IMR-90 (cell line): ENCODE measurements around the gene NEMF. TPM values are rescaled to one million over a fixed set of nuclear protein-coding genes. Genes with fewer than 3 reads are reported as not detected.

Experiments
- ATAC-seq: fragments of 200-7000 bp; cut with Tn5 transposase; 2 replicates; pipeline ENCODE4 v1.9.1; 2020; ENCODE audit warnings: low read depth, mild to moderate bottlenecking, moderate library complexity
- BruUV-seq: library from RNA; stranded (reverse); fragments of 400-500 nt; replicated peaks from 2 replicates; lab custom pipeline; 2021; lab: Mats Ljungman, UMichigan
- CTCF ChIA-PET: fragments of 300-600 bp; formaldehyde crosslinking; extraction: SDS; loops from one replicate; lab custom pipeline; 2021; ENCODE audit warnings: antibody characterized with exemption; lab: Yijun Ruan, JAX
- POLR2A ChIA-PET: fragments of 300-600 bp; sonication (Branson Sonifier 250); formaldehyde crosslinking; loops from one replicate; lab custom pipeline; 2022; ENCODE audit warnings: antibody characterized with exemption; ENCODE audit not compliant: unreplicated experiment; lab: Charles Lee
- DNase-seq: peaks from one replicate; pipeline ENCODE4 v3.0.0; 2013
- H2AFZ ChIP-seq: replicated peaks from 2 replicates; pipeline ENCODE3; 2013; ENCODE audit warnings: low read length, mild to moderate bottlenecking; ENCODE audit not compliant: poor library complexity
- H2AK5ac ChIP-seq: 2 replicates; pipeline ENCODE4 v1.6.1; 2013; ENCODE audit warnings: low read depth, low read length, inconsistent platforms
- H2AK9ac ChIP-seq: replicated peaks from 2 replicates; pipeline ENCODE3; 2013; ENCODE audit warnings: mild to moderate bottlenecking, low read depth, low read length, moderate library complexity; ENCODE audit not compliant: poor library complexity
- H2BK120ac ChIP-seq: 2 replicates; pipeline ENCODE4 v1.6.1; 2013; ENCODE audit warnings: low read depth, low read length, inconsistent platforms
- H2BK15ac ChIP-seq: 3 replicates; pipeline ENCODE4 v1.6.1; 2013; ENCODE audit warnings: low read depth, low read length, inconsistent platforms
- H2BK20ac ChIP-seq: 2 replicates; pipeline ENCODE4 v1.6.1; 2013; ENCODE audit warnings: low read depth, mild to moderate bottlenecking, inconsistent platforms, low read length, moderate library complexity
- H2BK5ac ChIP-seq: 2 replicates; pipeline ENCODE4 v1.6.1; 2013; ENCODE audit warnings: mild to moderate bottlenecking, low read depth, low read length, inconsistent platforms; ENCODE audit not compliant: poor library complexity, severe bottlenecking
- H3K14ac ChIP-seq: replicated peaks from 2 replicates; pipeline ENCODE4 v1.6.1; 2013; ENCODE audit warnings: low read depth, low read length, inconsistent platforms
- H3K18ac ChIP-seq: 2 replicates; pipeline ENCODE4 v1.6.1; 2013; ENCODE audit warnings: low read depth, low read length, control low read depth
- H3K23ac ChIP-seq: 2 replicates; pipeline ENCODE4 v1.6.1; 2013; ENCODE audit warnings: low read depth, low read length, inconsistent platforms
- H3K27ac ChIP-seq: 2 replicates; pipeline ENCODE4 v1.5.1; 2013; ENCODE audit warnings: mild to moderate bottlenecking, control low read depth, low read length; ENCODE audit not compliant: insufficient read depth
- H3K27me3 ChIP-seq: 2 replicates; pipeline ENCODE4 v1.6.1; 2013; ENCODE audit warnings: low read length; ENCODE audit not compliant: control insufficient read depth, insufficient read depth
- H3K36me3 ChIP-seq: 2 replicates; pipeline ENCODE4 v1.6.1; 2013; ENCODE audit warnings: low read length, mixed read lengths; ENCODE audit not compliant: control insufficient read depth, insufficient read depth
- H3K4ac ChIP-seq: 2 replicates; pipeline ENCODE4 v1.6.1; 2013; ENCODE audit warnings: low read depth, low read length, inconsistent platforms
- H3K4me1 ChIP-seq: 2 replicates; pipeline ENCODE4 v1.6.1; 2013; ENCODE audit warnings: low read length, mixed read lengths; ENCODE audit not compliant: control insufficient read depth, insufficient read depth
- H3K4me2 ChIP-seq: 2 replicates; pipeline ENCODE4 v1.6.1; 2013; ENCODE audit warnings: low read depth, mild to moderate bottlenecking, control low read depth, low read length, moderate library complexity
- H3K4me3 ChIP-seq: 2 replicates; pipeline ENCODE4 v1.5.1; 2013; ENCODE audit warnings: low read depth, mild to moderate bottlenecking, control low read depth, low read length, moderate library complexity; ENCODE audit not compliant: insufficient read depth
- H3K56ac ChIP-seq: 2 replicates; pipeline ENCODE4 v1.6.1; 2013; ENCODE audit warnings: low read length, inconsistent platforms; ENCODE audit not compliant: insufficient read depth; ENCODE audit errors: extremely low read depth
- H3K79me1 ChIP-seq, 2 experiments: 2 replicates each; pipeline ENCODE4 v1.6.1; 2013; ENCODE audit warnings: low read length in 2 of 2, inconsistent platforms in 1 of 2, low read depth in 1 of 2
- H3K9ac ChIP-seq: 2 replicates; pipeline ENCODE4 v1.6.1; 2013; ENCODE audit warnings: low read depth, low read length, control low read depth
- H3K9me1 ChIP-seq: 2 replicates; pipeline ENCODE4 v1.6.1; 2013; ENCODE audit warnings: low read length, inconsistent platforms; ENCODE audit not compliant: insufficient read depth
- H3K9me3 ChIP-seq: 2 replicates; pipeline ENCODE4 v1.6.1; 2013; ENCODE audit warnings: low read length; ENCODE audit not compliant: control insufficient read depth, insufficient read depth
- H4K20me1 ChIP-seq: 2 replicates; pipeline ENCODE4 v1.6.1; 2013; ENCODE audit warnings: low read length, inconsistent platforms; ENCODE audit not compliant: insufficient read depth
- H4K5ac ChIP-seq: 2 replicates; pipeline ENCODE4 v1.6.1; 2013; ENCODE audit warnings: mild to moderate bottlenecking, low read depth, low read length, control low read depth
- H4K8ac ChIP-seq, 2 experiments: 2 replicates each; pipeline ENCODE4 v1.6.1; 2013; ENCODE audit warnings: low read depth in 2 of 2, low read length in 2 of 2, control low read depth in 1 of 2, inconsistent platforms in 1 of 2
- H4K91ac ChIP-seq: 2 replicates; pipeline ENCODE4 v1.6.1; 2013; ENCODE audit warnings: low read depth, low read length, inconsistent platforms; ENCODE audit not compliant: insufficient read depth
- BHLHE40 ChIP-seq: fragments of 150-350 bp; IDR thresholded peaks from 2 replicates; pipeline ENCODE4 v1.6.1; 2016; ENCODE audit warnings: mild to moderate bottlenecking, low read depth, low read length
- CEBPB ChIP-seq: IDR thresholded peaks from 2 replicates; pipeline ENCODE4 v1.6.1; 2012; ENCODE audit warnings: low read depth, low read length, improper control_type of control experiment
- FOS ChIP-seq: fragments of 150-350 bp; IDR thresholded peaks from 2 replicates; pipeline ENCODE4 v1.6.1; 2016; ENCODE audit warnings: low read depth, low read length
- MAZ ChIP-seq: IDR thresholded peaks from 2 replicates; pipeline ENCODE4 v1.6.1; 2012; ENCODE audit warnings: low read depth, mild to moderate bottlenecking, low read length, improper control_type of control experiment, moderate library complexity, borderline replicate concordance
- MXI1 ChIP-seq: IDR thresholded peaks from 2 replicates; pipeline ENCODE4 v1.6.1; 2012; ENCODE audit warnings: low read depth, mild to moderate bottlenecking, low read length, moderate library complexity, borderline replicate concordance
- NFE2L2 ChIP-seq: fragments of 150-350 bp; IDR thresholded peaks from 2 replicates; pipeline ENCODE4 v1.6.1; 2016; ENCODE audit warnings: low read depth, mild to moderate bottlenecking, low read length
- POLR2A ChIP-seq: IDR thresholded peaks from 2 replicates; pipeline ENCODE4 v1.6.1; 2012; ENCODE audit warnings: mild to moderate bottlenecking, low read depth, low read length
- RAD21 ChIP-seq: IDR thresholded peaks from 2 replicates; pipeline ENCODE4 v1.6.1; 2012; ENCODE audit warnings: low read length, improper control_type of control experiment
- RCOR1 ChIP-seq: IDR thresholded peaks from 2 replicates; pipeline ENCODE4 v1.6.1; 2012; ENCODE audit warnings: mild to moderate bottlenecking, low read length, improper control_type of control experiment; ENCODE audit not compliant: insufficient replicate concordance
- RFX5 ChIP-seq: IDR thresholded peaks from 2 replicates; pipeline ENCODE4 v1.8.0; 2012; ENCODE audit warnings: low read depth, mild to moderate bottlenecking, low read length, moderate library complexity
- WGBS, 2 experiments: methylation state at CpG; one replicate each; pipeline versions ENCODE4 v1.1.5 to v1.1.7; 2013; ENCODE audit warnings: missing lambda C conversion rate in 2 of 2; ENCODE audit not compliant: insufficient read length in 1 of 2; ENCODE audit errors: extremely low coverage in 2 of 2; 5-methylcytosine and 5-hydroxymethylcytosine counted together
- dilution Hi-C: fragments of 300-500 bp; cut with HindIII; formaldehyde crosslinking; loops from one replicate; pipeline ENCODE4 v1.14.3; 2018; ENCODE audit warnings: low sequenced_read_pairs; ENCODE audit not compliant: unreplicated experiment
- in situ Hi-C: fragments of 300-500 bp; cut with MboI; formaldehyde crosslinking; loops from 3 replicates; pipeline ENCODE4 v1.14.3; 2019; ENCODE audit warnings: low sequenced_read_pairs, inconsistent platforms, mixed read lengths
- intact Hi-C: fragments of 100-400 bp; cut with micrococcal nuclease; formaldehyde crosslinking; loops from 2 replicates; pipeline ENCODE4 v1.10.0; 2022
- polyA plus RNA-seq, 3 experiments: library from polyadenylated mRNA; depleted of rRNA; stranded (reverse); fragments of >200 nt; gene quantifications; 2 replicates each; pipeline ENCODE4 v1.2.3, GENCODE V29; 2012; ENCODE audit warnings: low replicate concordance in 1 of 3
- total RNA-seq: library from RNA; depleted of rRNA; stranded (reverse); fragments of >200 nt; gene quantifications from 2 replicates; pipeline ENCODE4 v1.2.3, GENCODE V29; 2012
- TF ChIP-seq, protein P1 (sequence below): conservative IDR thresholded peaks from 2 replicates; pipeline ENCODE4 v1.5.1; 2012; ENCODE audit warnings: mild to moderate bottlenecking, low read depth, low read length, improper control_type of control experiment
- TF ChIP-seq, protein P2 (sequence below): fragments of 150-350 bp; IDR thresholded peaks from 2 replicates; pipeline ENCODE4 v1.6.1; 2017; ENCODE audit warnings: mild to moderate bottlenecking, antibody characterized with exemption, low read length, low read depth

The NEMF gene
- total and polyA plus RNA-seq, 2 of the 4 experiments (the other 2 are of a cell fraction) = 19.5 to 30.5 TPM

DNA sequence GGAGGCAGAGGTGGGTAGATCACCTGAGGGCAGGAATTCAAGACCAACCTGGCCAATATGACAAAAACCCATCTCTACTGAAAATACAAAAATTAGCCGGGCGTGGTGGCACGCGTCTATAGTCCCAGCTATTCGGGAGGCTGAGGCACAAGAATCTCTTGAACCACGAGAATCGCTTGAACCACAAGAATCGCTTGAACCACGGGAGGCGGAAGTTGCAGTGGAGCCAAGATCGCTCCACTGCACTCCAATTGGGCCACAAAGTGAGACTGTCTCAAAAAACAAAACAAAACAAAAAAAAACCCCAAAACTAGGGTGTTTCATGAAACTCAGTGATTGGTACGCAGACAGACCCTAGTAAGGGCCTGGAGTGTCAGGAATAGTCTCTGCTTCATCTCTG lies 33.9 kb upstream of the NEMF start:
- no TSS peak for BruUV-seq
- H3K9me3 ChIP-seq = no peaks in the 10 kb centered on the region
- no peaks in the 10 kb centered on the region for H3K4me1 ChIP-seq
- H2BK120ac ChIP-seq = no peak overlapping the region
- H2BK20ac ChIP-seq = no peak overlapping the region
- 100% methylated on average over 4 of the region's 12 CpGs; no CpG with 5 or more reads in 1 of the 2 experiments for WGBS, 2 experiments
- intact Hi-C loops (no loop called here), in situ Hi-C loops (no loop called here), dilution Hi-C loops (no loop called here)
- H2BK5ac ChIP-seq = no peak overlapping the region
- TF ChIP-seq FOS = no peak
- TF ChIP-seq RCOR1 = no peak
- no peak for TF ChIP-seq CEBPB
- TF ChIP-seq MAZ = no peak
- TF ChIP-seq, protein P1, sequence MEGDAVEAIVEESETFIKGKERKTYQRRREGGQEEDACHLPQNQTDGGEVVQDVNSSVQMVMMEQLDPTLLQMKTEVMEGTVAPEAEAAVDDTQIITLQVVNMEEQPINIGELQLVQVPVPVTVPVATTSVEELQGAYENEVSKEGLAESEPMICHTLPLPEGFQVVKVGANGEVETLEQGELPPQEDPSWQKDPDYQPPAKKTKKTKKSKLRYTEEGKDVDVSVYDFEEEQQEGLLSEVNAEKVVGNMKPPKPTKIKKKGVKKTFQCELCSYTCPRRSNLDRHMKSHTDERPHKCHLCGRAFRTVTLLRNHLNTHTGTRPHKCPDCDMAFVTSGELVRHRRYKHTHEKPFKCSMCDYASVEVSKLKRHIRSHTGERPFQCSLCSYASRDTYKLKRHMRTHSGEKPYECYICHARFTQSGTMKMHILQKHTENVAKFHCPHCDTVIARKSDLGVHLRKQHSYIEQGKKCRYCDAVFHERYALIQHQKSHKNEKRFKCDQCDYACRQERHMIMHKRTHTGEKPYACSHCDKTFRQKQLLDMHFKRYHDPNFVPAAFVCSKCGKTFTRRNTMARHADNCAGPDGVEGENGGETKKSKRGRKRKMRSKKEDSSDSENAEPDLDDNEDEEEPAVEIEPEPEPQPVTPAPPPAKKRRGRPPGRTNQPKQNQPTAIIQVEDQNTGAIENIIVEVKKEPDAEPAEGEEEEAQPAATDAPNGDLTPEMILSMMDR = no peak
- TF ChIP-seq NFE2L2 = no peak
- TF ChIP-seq POLR2A = no peak
- TF ChIP-seq MXI1 = no peak
- TF ChIP-seq, protein P2, sequence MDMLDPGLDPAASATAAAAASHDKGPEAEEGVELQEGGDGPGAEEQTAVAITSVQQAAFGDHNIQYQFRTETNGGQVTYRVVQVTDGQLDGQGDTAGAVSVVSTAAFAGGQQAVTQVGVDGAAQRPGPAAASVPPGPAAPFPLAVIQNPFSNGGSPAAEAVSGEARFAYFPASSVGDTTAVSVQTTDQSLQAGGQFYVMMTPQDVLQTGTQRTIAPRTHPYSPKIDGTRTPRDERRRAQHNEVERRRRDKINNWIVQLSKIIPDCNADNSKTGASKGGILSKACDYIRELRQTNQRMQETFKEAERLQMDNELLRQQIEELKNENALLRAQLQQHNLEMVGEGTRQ = no peak
- no peak for TF ChIP-seq BHLHE40
- TF ChIP-seq RFX5 = no peak
- TF ChIP-seq RAD21 = no peak
- no peak overlapping the region for H3K14ac ChIP-seq
- H3K27ac ChIP-seq = no peak overlapping the region
- H3K56ac ChIP-seq = no peak overlapping the region
- H3K23ac ChIP-seq = no peak overlapping the region
- peaks cover 3 to 4% of the 10 kb centered on the region in 2 experiments; a peak in 2 of 4 replicates for H3K79me1 ChIP-seq
- DNase-seq = no peak
- no peak overlapping the region for H4K5ac ChIP-seq
- ATAC-seq = no peak
- H3K27me3 ChIP-seq = no peaks in the 10 kb centered on the region
- H3K9me1 ChIP-seq = 0 out of 2 replicates have a peak, but pooled peaks cover 5% of the 10 kb centered on the region
- CTCF ChIA-PET = no interaction called here
- no peak overlapping the region for H2AK5ac ChIP-seq
- H3K4ac ChIP-seq = no peak overlapping the region
- no peaks in the 10 kb centered on the region for H4K20me1 ChIP-seq
- H2BK15ac ChIP-seq = no peak overlapping the region
- H4K91ac ChIP-seq = no peak overlapping the region
- H3K4me2 ChIP-seq = no peak overlapping the region
- H2AK9ac ChIP-seq = no peak overlapping the region
- no peak overlapping the region for H3K18ac ChIP-seq
- no peak overlapping the region for H4K8ac ChIP-seq
- H3K4me3 ChIP-seq = no peak overlapping the region
- H2AFZ ChIP-seq = no peak overlapping the region
- H3K9ac ChIP-seq = no peak overlapping the region
- POLR2A ChIA-PET = no interaction called here
- no peaks in the 10 kb centered on the region for H3K36me3 ChIP-seq
